HG03175 (cell line): ENCODE data around the gene TYW1B.
"Not testable (repeated sequence)": the region's sequence is repeated elsewhere in the genome, so short reads cannot be mapped to it uniquely, and the experiment has no call there.

Experiments used
- ATAC-seq: cut with Tn5 transposase; IDR thresholded peaks from one replicate; pipeline ENCODE4 v1.9.1; 2021; ENCODE audit warnings: mild to moderate bottlenecking, moderate library complexity; ENCODE audit not compliant: unreplicated experiment

Gene TYW1B

GRCh38 chr7:72632765-72633292, 195.2 kb downstream of the TYW1B start:
- ATAC-seq, result not testable (repeated sequence)

- ATAC-seq, result not testable (repeated sequence)
Measured at GRCh38 chr7:72628375-72628774, 199.6 kb downstream of the TYW1B start.

GRCh38 chr7:72626428-72627011, 201.5 kb downstream of the TYW1B start:
- not testable (repeated sequence) for ATAC-seq

- ATAC-seq, result peak; percentile 60
Measured at GRCh38 chr7:72625721-72626423, 202.1 kb downstream of the TYW1B start.

- no peak for ATAC-seq
Measured at GRCh38 chr7:72622532-72622931, 205.5 kb downstream of the TYW1B start.

GRCh38 chr7:72621761-72622187, 206.2 kb downstream of the TYW1B start:
- not testable (repeated sequence) for ATAC-seq

- not testable (repeated sequence) for ATAC-seq
Measured at GRCh38 chr7:72620923-72621322, 207.1 kb downstream of the TYW1B start.

GRCh38 chr7:72618435-72619180, 209.4 kb downstream of the TYW1B start:
- ATAC-seq, result not testable (repeated sequence)

GRCh38 chr7:72609761-72610160, 218.2 kb downstream of the TYW1B start:
- ATAC-seq, result not testable (repeated sequence)

GRCh38 chr7:72607988-72608387, 220.0 kb downstream of the TYW1B start:
- ATAC-seq, result not testable (repeated sequence)

GRCh38 chr7:72605863-72606431, 222.1 kb downstream of the TYW1B start:
- ATAC-seq, result not testable (repeated sequence)

GRCh38 chr7:72604771-72605611, 223.0 kb downstream of the TYW1B start:
- ATAC-seq, result not testable (repeated sequence)

- not testable (repeated sequence) for ATAC-seq
Measured at GRCh38 chr7:72603476-72603875, 224.5 kb downstream of the TYW1B start.

- no peak for ATAC-seq
Measured at GRCh38 chr7:72603073-72603472, 224.9 kb downstream of the TYW1B start.

- not testable (repeated sequence) for ATAC-seq
Measured at GRCh38 chr7:72601683-72602082, 226.3 kb downstream of the TYW1B start.

- not testable (repeated sequence) for ATAC-seq
Measured at GRCh38 chr7:72590023-72590422, 238.0 kb downstream of the TYW1B start.

- ATAC-seq, result not testable (repeated sequence)
Measured at GRCh38 chr7:72587267-72587666, 240.7 kb downstream of the TYW1B start.

- ATAC-seq, result not testable (repeated sequence)
Measured at GRCh38 chr7:72584576-72584975, 243.4 kb downstream of the TYW1B start.

GRCh38 chr7:72583620-72584361, 244.2 kb downstream of the TYW1B start:
- ATAC-seq, result not testable (repeated sequence)
